ENCODE results near the gene SCNN1A. TPM values are rescaled to one million over a fixed set of nuclear protein-coding genes. Genes with fewer than 3 reads are reported as not detected.
A peak's percentile ranks its signal among the peaks of the same experiment; 100 is the strongest.

SCNN1A gene
- total and polyA plus RNA-seq, 2 of the 13 experiments (the other 11 are each of a cell fraction or from before 2014, with no cell fraction given): 1.5 to 14.6 TPM

GRCh38 chr12:6335451-6336078 lies 39.8 kb downstream of the SCNN1A start (continued):
- TF ChIP-seq PRDM4 (CRISPR knock-in tag; IDR thresholded peaks at IDR 0.05; ENCODE audit: borderline replicate concordance) (no peak), ZSCAN30 (CRISPR knock-in tag; IDR thresholded peaks at IDR 0.05) (no peak), SOX13 (IDR thresholded peaks at IDR 0.05) (no peak), SOX13 (CRISPR knock-in tag; conservative IDR thresholded peaks at IDR 0.05 in 1 of 2, IDR thresholded peaks at IDR 0.05 in 1 of 2) (no peak), ZNF225 (CRISPR knock-in tag; IDR thresholded peaks at IDR 0.05) (peak; percentile 12; the same call in 1 of the 2 replicates), ZNF501 (CRISPR knock-in tag; IDR thresholded peaks at IDR 0.05) (no peak), KAT8 (CRISPR knock-in tag; IDR thresholded peaks at IDR 0.05) (peak; percentile 50; the same call in 1 of the 2 replicates), ZNF3 (CRISPR knock-in tag; IDR thresholded peaks at IDR 0.05) (no peak), GATAD1 (CRISPR knock-in tag; IDR thresholded peaks at IDR 0.05) (peak; percentile 39; the same call in 1 of the 2 replicates), ZNF780A (CRISPR knock-in tag; IDR thresholded peaks at IDR 0.05) (no peak), ZNF343 (CRISPR knock-in tag; IDR thresholded peaks at IDR 0.05) (no peak), HNF1A (IDR thresholded peaks at IDR 0.05; ENCODE audit: low read depth) (0 out of 2 replicates have a peak, but pooled peaks have one; percentile 0), HNF1A (CRISPR knock-in tag; IDR thresholded peaks at IDR 0.05; ENCODE audit: borderline replicate concordance) (no peak; the same call in 1 of the 2 replicates), MBNL3 (CRISPR knock-in tag; conservative IDR thresholded peaks at IDR 0.05) (no peak), ZNF142 (CRISPR knock-in tag; IDR thresholded peaks at IDR 0.05) (no peak; the same call in 1 of the 2 replicates), POLR2G (IDR thresholded peaks at IDR 0.05; ENCODE audit: low read depth, low read length) (peak; percentile 82), HMGA1 (CRISPR knock-in tag; conservative IDR thresholded peaks at IDR 0.05) (no peak), RFX5 (IDR thresholded peaks at IDR 0.05; ENCODE audit: low read depth, low read length) (no peak)

Data from HepG2 (cell line).